ENCODE measurements around the gene TNFRSF1B.

TNFRSF1B gene

DNA sequence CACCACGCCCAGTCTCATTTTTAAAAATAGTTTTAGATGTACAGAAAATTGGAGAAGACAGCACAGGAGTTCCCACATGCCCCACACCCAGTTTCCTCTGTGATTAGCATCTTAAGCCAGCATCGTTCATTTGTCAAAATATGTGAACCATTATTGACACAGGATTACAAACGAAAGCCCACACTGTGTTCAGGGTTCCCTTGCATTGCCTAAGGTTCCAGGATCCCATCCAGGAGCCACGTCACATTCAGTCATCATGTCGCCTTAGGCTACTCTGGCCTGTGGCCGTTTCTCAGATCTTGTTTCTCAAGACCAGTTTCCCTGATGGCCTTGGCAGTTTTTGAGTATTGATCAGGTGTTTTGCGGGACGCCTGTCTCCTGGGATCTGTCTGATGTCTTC lies 34.7 kb upstream of the TNFRSF1B start:
- peaks cover 3% of the 10 kb centered on the region for H3K36me3 ChIP-seq (ENCODE audit: control insufficient read depth, insufficient read depth, low read length)
- H3K9me3 ChIP-seq (ENCODE audit: control insufficient read depth, insufficient read depth, low read length) = no peaks in the 10 kb centered on the region
- H3K4me3 ChIP-seq (ENCODE audit: low read depth, low read length) = no peak overlapping the region
- no peak overlapping the region for H3K9ac ChIP-seq (ENCODE audit: low read depth, low read length)
- no peaks in the 10 kb centered on the region for H3K4me1 ChIP-seq (ENCODE audit: control insufficient read depth, insufficient read depth, low read length)
- no peaks in the 10 kb centered on the region for H3K27me3 ChIP-seq (ENCODE audit: control insufficient read depth, insufficient read depth, low read length)

DNA sequence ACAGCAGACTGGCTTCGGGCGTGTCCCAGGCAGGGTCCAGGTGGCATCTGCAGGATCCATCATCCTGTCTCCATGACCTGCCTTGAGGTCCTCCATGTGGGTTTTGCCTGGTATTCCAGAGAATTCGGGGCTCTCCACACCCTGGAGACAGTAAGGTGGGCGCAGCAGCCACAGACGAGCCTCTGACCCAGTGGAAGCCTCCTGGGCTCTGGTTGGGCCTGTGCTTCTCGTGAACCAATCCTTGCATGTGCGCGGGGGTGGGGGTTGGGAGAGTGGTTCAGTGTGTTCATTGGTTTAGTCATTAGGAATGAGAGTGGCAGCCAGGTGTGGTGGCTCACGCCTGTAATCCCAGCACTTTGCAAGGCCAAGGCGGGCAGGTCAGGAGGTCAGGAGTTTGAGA lies 32.1 kb upstream of the TNFRSF1B start:
- H3K4me3 ChIP-seq (ENCODE audit: low read depth, low read length) = no peak overlapping the region

DNA sequence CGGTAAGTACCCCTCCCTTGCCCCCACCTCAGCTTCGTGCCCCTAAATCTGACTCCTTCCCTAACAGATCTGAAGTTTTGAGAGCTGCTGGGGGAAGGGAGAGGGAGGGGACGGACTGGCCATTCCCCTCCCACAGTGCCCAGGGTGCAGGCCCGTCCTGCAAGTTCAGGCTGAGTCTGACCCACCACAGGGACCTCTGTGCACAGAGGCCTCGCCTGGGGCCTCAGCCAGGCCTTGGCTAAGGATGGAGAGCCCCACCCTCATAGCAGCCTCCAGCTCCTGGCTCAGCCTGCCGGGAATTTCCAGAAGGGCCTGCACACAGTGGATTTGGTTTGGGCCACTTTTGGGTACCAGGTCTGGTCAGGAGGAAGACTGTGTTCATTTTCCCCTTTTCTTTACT lies 31.2 kb upstream of the TNFRSF1B start:
- Histone ChIP-seq H3K4me1 (ENCODE audit: control insufficient read depth, insufficient read depth, low read length) (no peaks in the 10 kb centered on the region), H3K9me3 (ENCODE audit: control insufficient read depth, insufficient read depth, low read length) (no peaks in the 10 kb centered on the region), H3K36me3 (ENCODE audit: control insufficient read depth, insufficient read depth, low read length) (peaks cover 7% of the 10 kb centered on the region), H3K9ac (ENCODE audit: low read depth, low read length) (no peak overlapping the region), H3K27me3 (ENCODE audit: control insufficient read depth, insufficient read depth, low read length) (no peaks in the 10 kb centered on the region), H3K4me3 (ENCODE audit: low read depth, low read length) (no peak overlapping the region)

More for the DNA sequence above, 32.1 kb upstream of the TNFRSF1B start:
- Histone ChIP-seq H3K4me1 (ENCODE audit: control insufficient read depth, insufficient read depth, low read length) (no peaks in the 10 kb centered on the region), H3K27me3 (ENCODE audit: control insufficient read depth, insufficient read depth, low read length) (no peaks in the 10 kb centered on the region), H3K36me3 (ENCODE audit: control insufficient read depth, insufficient read depth, low read length) (peaks cover 7% of the 10 kb centered on the region), H3K9me3 (ENCODE audit: control insufficient read depth, insufficient read depth, low read length) (no peaks in the 10 kb centered on the region), H3K9ac (ENCODE audit: low read depth, low read length) (no peak overlapping the region)

DNA sequence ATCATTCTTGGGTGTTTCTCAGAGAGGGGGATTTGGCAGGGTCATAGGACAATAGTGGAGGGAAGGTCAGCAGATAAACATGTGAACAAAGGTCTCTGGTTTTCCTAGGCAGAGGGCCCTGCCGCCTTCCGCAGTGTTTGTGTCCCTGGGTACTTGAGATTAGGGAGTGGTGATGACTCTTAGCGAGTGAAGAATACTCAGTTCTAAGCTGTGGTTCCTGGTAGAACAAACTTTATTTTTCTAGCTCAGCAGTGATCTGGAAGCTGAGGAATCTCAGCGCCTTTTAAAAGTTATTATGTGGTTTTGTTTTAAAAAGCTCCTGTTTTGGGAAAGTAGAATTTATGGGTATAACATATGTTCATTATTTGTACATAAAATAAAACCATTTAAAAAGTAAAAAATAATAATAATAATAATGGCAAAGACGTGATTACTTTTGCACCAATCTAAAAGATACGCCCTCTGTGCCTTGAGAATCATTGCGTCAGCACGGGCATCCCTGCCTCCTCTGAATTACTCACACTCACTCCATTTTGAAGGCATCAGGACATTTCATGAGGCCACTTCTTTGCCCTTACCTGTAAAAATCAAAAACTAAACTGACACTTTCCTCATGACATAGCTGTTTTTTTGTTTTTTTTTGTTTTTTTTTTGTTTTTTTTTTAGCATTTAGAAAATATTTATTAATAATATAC lies 29.7 kb upstream of the TNFRSF1B start:
- no peaks in the 10 kb centered on the region for H3K4me1 ChIP-seq (ENCODE audit: control insufficient read depth, insufficient read depth, low read length)
- H3K36me3 ChIP-seq (ENCODE audit: control insufficient read depth, insufficient read depth, low read length) = peaks cover 7% of the 10 kb centered on the region
- H3K9ac ChIP-seq (ENCODE audit: low read depth, low read length) = no peak overlapping the region
- H3K9me3 ChIP-seq (ENCODE audit: control insufficient read depth, insufficient read depth, low read length) = no peaks in the 10 kb centered on the region
- no peak overlapping the region for H3K4me3 ChIP-seq (ENCODE audit: low read depth, low read length)
- H3K27me3 ChIP-seq (ENCODE audit: control insufficient read depth, insufficient read depth, low read length) = no peaks in the 10 kb centered on the region

DNA sequence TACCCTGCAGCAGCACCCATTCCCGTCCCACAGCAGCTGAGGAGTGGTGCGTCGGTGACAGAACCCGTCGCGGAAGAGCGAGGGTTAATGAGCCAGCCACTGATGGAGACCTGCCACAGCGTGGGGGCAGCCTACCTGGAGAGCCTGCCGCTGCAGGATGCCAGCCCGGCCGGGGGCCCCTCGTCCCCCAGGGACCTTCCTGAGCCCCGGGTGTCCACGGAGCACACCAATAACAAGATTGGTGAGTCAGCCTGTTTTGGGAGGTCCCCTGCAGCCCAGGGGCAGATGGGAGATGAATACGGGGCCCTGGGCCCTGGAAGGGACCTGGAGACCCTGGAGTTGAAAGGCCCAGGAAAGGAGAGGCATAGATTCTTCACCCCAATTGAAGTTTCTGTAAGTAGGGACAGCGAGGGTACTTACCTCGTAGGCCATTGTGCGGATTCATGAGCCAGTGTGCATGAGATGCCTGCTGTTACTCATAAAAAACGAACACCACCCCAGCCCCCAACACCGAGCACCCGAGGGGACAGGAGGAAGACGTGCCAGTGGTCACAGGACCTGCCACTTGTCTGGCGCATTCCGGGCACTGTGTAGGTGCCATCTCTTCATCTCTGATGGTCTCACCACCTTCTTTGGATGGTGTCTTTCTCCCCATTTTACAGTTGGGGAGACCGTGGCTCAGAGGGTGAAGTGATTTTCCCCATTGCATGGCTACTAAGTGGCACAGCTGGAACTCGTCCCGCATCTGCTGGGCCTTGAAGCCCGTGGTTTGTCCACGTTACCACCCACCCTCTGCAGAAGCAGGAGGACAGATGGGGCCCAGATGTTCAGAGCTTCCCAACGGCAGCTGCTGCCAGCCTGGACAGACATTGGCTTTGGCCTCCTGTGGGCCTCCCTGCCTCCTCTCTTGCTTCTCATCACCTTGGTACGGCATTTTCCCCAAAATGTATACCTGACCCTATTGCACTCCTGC lies 28.3 kb upstream of the TNFRSF1B start:
- no peaks in the 10 kb centered on the region for H3K9me3 ChIP-seq (ENCODE audit: control insufficient read depth, insufficient read depth, low read length)
- H3K27me3 ChIP-seq (ENCODE audit: control insufficient read depth, insufficient read depth, low read length) = no peaks in the 10 kb centered on the region
- H3K4me3 ChIP-seq (ENCODE audit: low read depth, low read length) = no peak overlapping the region
- no peak overlapping the region for H3K9ac ChIP-seq (ENCODE audit: low read depth, low read length)
- peaks cover 15% of the 10 kb centered on the region for H3K36me3 ChIP-seq (ENCODE audit: control insufficient read depth, insufficient read depth, low read length)
- no peaks in the 10 kb centered on the region for H3K4me1 ChIP-seq (ENCODE audit: control insufficient read depth, insufficient read depth, low read length)

DNA sequence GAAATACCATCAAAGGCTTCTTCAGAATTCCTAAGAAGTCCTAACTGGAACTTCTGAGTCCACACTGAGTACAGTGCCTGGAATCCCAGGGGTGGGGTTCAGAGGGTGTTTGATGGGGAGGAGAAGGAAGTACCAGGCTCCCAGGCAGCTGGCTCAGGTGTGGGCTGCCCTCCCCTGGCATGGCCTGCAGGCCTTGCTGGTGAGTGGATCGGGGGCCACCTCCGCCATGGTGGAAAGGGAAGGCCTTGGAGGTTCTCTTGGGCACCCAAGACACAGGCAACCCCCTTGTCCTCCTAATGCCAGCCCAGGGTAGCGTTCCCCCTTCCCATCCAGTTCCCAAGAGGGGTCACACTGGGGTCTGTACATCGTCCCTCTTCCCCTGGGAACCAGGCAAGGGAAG lies 26.8 kb upstream of the TNFRSF1B start:
- H3K4me1 ChIP-seq (ENCODE audit: control insufficient read depth, insufficient read depth, low read length) = no peaks in the 10 kb centered on the region
- no peak overlapping the region for H3K4me3 ChIP-seq (ENCODE audit: low read depth, low read length)
- H3K9ac ChIP-seq (ENCODE audit: low read depth, low read length) = no peak overlapping the region
- H3K36me3 ChIP-seq (ENCODE audit: control insufficient read depth, insufficient read depth, low read length) = peaks cover 17% of the 10 kb centered on the region
- no peaks in the 10 kb centered on the region for H3K9me3 ChIP-seq (ENCODE audit: control insufficient read depth, insufficient read depth, low read length)
- H3K27me3 ChIP-seq (ENCODE audit: control insufficient read depth, insufficient read depth, low read length) = no peaks in the 10 kb centered on the region

DNA sequence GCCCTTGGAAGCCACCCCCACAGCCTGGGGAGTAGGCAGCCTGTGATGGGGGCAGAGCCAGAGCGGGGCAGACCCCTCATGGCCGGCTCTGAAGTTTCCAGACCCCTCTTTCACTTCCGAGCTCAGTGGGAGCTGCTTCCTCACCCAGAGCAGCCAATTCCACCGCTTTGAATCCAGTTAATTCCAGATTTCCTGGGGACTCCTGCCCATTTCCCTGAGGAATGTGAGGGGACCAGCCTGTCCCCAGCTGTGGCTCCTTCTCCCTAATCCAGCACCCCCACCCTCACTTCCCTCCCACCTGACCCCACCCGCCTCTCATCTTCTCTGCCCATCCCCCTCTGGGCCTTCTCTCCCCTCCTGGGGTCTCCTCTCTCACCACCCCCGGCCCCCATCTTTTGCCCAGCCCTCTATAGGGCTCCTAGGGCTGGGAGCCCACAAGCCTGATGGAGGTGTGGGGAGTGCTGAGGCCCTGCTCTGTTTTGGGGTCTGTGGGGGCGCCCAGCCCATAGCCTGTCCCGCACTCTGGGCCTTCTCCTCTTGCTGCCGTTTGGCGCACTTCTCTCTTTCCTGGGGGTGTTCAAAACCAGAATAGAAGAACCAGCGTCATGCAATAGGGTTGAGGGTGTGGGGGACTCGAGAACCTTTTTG lies 26.2 kb upstream of the TNFRSF1B start:
- Histone ChIP-seq H3K4me1 (ENCODE audit: control insufficient read depth, insufficient read depth, low read length) (no peaks in the 10 kb centered on the region), H3K4me3 (ENCODE audit: low read depth, low read length) (no peak overlapping the region), H3K36me3 (ENCODE audit: control insufficient read depth, insufficient read depth, low read length) (peaks cover 17% of the 10 kb centered on the region)

DNA sequence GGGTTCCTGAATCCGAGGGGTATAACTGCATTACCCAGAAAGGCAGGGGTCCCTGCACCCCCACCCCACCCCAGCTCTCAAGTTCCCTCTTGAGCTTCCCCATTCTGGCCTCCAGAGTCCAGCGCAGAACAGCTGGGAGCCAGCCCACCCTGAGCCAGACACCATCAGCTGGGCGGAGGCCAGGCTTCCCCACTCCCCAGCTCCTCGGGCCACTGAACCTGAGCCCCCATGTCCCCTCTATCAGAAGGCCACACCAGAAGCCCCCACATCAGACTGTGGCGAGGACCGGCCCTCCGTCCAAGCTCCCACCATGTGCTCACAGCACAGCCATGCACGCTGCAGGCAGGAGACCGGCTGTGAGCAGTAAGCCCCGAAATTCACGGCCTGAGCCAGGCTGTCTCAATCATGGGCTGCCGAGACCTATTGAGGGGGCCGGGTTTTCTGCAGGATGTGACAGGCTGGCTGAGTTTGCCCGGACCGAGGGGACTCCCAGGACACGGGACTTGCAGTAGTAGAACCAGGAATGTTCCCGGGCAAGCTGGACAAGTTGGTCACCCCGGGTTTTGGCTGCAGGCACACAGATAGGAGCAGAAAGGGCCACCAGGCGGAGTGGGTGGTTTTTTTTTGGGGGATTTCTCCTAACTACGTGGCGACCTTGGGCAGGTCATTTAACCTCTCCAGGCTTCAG lies 25.5 kb upstream of the TNFRSF1B start:
- Histone ChIP-seq H3K9ac (ENCODE audit: low read depth, low read length) (peak overlapping the region; percentile 16), H3K4me1 (ENCODE audit: control insufficient read depth, insufficient read depth, low read length) (no peaks in the 10 kb centered on the region), H3K4me3 (ENCODE audit: low read depth, low read length) (no peak overlapping the region), H3K27me3 (ENCODE audit: control insufficient read depth, insufficient read depth, low read length) (no peaks in the 10 kb centered on the region), H3K9me3 (ENCODE audit: control insufficient read depth, insufficient read depth, low read length) (no peaks in the 10 kb centered on the region), H3K36me3 (ENCODE audit: control insufficient read depth, insufficient read depth, low read length) (peaks cover 17% of the 10 kb centered on the region)

More for the DNA sequence above, 26.2 kb upstream of the TNFRSF1B start:
- H3K27me3 ChIP-seq (ENCODE audit: control insufficient read depth, insufficient read depth, low read length) = no peaks in the 10 kb centered on the region
- no peak overlapping the region for H3K9ac ChIP-seq (ENCODE audit: low read depth, low read length)
- no peaks in the 10 kb centered on the region for H3K9me3 ChIP-seq (ENCODE audit: control insufficient read depth, insufficient read depth, low read length)

DNA sequence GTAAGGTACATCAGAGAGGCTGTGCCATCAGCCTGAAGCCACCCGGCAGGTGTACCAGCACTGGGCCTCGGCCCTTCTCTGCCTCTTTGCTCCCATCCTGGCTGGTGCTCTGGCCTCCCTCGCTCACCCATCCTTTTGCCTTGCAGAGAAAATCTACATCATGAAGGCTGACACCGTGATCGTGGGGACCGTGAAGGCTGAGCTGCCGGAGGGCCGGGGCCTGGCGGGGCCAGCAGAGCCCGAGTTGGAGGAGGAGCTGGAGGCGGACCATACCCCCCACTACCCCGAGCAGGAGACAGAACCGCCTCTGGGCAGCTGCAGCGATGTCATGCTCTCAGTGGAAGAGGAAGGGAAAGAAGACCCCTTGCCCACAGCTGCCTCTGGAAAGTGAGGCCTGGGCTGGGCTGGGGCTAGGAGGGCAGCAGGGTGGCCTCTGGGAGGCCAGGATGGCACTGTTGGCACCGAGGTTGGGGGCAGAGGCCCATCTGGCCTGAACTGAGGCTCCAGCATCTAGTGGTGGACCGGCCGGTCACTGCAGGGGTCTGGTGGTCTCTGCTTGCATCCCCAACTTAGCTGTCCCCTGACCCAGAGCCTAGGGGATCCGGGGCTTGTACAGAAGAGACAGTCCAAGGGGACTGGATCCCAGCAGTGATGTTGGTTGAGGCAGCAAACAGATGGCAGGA lies 24.5 kb upstream of the TNFRSF1B start:
- no peak overlapping the region for H3K9ac ChIP-seq (ENCODE audit: low read depth, low read length)
- H3K4me1 ChIP-seq (ENCODE audit: control insufficient read depth, insufficient read depth, low read length) = peaks cover 2% of the 10 kb centered on the region
- H3K27me3 ChIP-seq (ENCODE audit: control insufficient read depth, insufficient read depth, low read length) = no peaks in the 10 kb centered on the region
- no peaks in the 10 kb centered on the region for H3K9me3 ChIP-seq (ENCODE audit: control insufficient read depth, insufficient read depth, low read length)
- H3K36me3 ChIP-seq (ENCODE audit: control insufficient read depth, insufficient read depth, low read length) = peaks cover 17% of the 10 kb centered on the region
- no peak overlapping the region for H3K4me3 ChIP-seq (ENCODE audit: low read depth, low read length)

DNA sequence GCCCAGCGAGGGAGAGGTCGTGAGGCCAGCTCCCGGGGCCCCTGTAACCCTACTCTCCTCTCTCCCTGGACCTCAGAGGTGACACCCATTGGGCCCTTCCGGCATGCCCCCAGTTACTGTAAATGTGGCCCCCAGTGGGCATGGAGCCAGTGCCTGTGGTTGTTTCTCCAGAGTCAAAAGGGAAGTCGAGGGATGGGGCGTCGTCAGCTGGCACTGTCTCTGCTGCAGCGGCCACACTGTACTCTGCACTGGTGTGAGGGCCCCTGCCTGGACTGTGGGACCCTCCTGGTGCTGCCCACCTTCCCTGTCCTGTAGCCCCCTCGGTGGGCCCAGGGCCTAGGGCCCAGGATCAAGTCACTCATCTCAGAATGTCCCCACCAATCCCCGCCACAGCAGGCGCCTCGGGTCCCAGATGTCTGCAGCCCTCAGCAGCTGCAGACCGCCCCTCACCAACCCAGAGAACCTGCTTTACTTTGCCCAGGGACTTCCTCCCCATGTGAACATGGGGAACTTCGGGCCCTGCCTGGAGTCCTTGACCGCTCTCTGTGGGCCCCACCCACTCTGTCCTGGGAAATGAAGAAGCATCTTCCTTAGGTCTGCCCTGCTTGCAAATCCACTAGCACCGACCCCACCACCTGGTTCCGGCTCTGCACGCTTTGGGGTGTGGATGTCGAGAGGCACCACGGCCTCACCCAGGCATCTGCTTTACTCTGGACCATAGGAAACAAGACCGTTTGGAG lies 23.7 kb upstream of the TNFRSF1B start:
- Histone ChIP-seq H3K9ac (ENCODE audit: low read depth, low read length) (no peak overlapping the region), H3K27me3 (ENCODE audit: control insufficient read depth, insufficient read depth, low read length) (no peaks in the 10 kb centered on the region), H3K4me1 (ENCODE audit: control insufficient read depth, insufficient read depth, low read length) (peaks cover 2% of the 10 kb centered on the region)

More for the DNA sequence above, 23.7 kb upstream of the TNFRSF1B start:
- H3K36me3 ChIP-seq (ENCODE audit: control insufficient read depth, insufficient read depth, low read length) = peaks cover 17% of the 10 kb centered on the region
- H3K4me3 ChIP-seq (ENCODE audit: low read depth, low read length) = no peak overlapping the region
- H3K9me3 ChIP-seq (ENCODE audit: control insufficient read depth, insufficient read depth, low read length) = no peaks in the 10 kb centered on the region
